GM12875 (cell line): ENCODE data around the gene GAL3ST3.

Source experiments
- H3K4me3 ChIP-seq: one replicate; pipeline ENCODE4 v1.5.1; 2011; ENCODE audit warnings: low read depth, low read length, control low read depth
- CTCF ChIP-seq: IDR thresholded peaks from 2 replicates; pipeline ENCODE4 v1.5.1; 2011; ENCODE audit warnings: low read depth, mild to moderate bottlenecking, control low read depth, inconsistent platforms, low read length, moderate library complexity, borderline replicate concordance; ENCODE audit not compliant: insufficient read depth

The GAL3ST3 gene

DNA sequence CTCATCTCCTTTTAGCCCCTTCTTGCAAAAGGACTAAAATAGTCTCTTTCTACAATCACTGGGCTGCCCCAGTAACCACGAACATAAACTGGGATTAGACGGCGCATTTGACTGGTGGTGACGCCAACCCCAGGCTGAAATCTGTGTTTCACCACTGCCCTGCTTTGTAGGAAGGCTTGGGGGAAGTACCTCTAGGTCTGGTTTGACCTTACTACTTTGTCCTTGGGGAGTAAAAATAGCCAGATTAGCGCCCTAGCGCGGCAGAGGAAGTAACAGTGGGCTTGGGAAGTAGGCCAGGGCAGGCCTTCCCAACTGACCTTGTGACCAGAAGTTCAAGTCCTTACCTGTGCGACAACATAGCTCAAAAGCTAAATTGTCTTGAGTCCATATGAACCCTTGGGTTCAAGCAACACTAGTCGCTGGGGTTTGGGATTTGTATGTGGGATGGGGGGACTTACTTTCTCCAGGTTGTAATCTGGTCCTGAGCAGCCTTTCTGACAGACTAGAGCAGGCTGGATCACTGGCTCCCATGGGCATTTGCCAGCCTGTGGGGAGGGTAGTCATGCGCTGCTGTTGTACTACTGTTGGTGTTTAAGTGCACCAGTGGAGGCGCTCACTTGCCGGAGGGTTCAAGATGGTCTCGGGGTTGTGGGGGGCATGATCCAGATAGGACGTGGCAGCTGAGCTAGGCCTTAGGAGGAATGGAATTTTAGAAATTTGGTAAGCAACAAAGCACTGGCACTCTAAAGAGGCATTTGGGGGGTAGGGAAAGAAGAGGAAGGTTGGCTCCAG, 20.2 kb upstream of the GAL3ST3 start:
- TF ChIP-seq CTCF, result peak; percentile 20; the same call in 1 of the 2 replicates
- H3K4me3 ChIP-seq, result peak overlapping the region; percentile 90

DNA sequence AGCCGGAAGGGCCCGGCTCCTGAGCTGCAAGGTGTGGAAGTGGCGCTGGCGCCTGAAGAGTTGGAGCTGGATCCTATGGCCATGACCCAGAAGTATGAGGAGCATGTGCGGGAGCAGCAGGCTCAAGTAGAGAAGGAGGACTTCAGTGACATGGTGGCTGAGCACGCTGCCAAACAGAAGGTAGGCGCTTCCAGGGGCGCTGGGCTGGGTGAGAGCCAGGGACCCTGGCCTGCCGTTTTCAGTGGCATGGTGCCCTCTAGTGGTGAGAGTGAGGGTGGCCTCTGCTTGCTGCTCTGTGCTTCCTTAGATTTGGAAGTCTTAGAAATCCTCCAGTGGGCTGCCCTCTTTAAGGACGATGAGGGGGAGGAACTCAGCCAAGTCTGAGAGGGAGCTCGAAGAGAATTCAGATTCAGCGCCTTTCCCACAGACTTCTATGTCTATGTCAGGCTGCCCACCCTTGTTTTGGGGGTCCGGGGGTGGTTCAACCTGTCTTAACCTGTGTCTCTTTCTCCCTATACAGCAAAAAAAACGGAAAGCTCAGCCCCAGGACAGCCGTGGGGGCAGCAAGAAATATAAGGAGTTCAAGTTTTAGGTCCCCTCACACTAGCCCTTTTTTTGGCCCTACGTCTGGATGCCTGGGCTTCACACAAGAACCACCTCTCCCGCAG, 19.3 kb upstream of the GAL3ST3 start:
- peak; percentile 91 for TF ChIP-seq CTCF
- no peak overlapping the region for H3K4me3 ChIP-seq

- TF ChIP-seq CTCF, result no peak
- no peak overlapping the region for H3K4me3 ChIP-seq
Observed at GRCh38 chr11:66067640-66068039, 18.7 kb upstream of the GAL3ST3 start.

DNA sequence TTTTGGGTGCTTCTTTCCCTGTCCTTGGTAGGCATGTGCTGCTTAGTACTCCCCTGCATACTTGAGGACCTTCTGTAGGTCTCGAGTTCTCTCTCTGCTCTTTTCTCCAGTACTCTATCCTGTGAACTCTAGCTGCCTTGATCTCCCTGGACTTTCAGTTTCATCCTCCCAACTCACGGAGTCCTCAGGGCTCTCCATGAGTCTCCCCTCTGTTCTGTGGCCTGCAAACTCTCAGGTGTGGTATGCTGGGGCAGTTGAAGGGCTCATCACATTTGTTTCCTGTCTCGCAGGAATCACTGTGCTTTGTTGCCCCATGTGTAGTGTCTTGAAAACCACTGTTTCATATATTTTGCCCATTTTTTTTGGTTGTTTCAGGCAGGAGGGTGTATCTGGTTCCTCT, 17.8 kb upstream of the GAL3ST3 start:
- H3K4me3 ChIP-seq, result no peak overlapping the region
- no peak for TF ChIP-seq CTCF

DNA sequence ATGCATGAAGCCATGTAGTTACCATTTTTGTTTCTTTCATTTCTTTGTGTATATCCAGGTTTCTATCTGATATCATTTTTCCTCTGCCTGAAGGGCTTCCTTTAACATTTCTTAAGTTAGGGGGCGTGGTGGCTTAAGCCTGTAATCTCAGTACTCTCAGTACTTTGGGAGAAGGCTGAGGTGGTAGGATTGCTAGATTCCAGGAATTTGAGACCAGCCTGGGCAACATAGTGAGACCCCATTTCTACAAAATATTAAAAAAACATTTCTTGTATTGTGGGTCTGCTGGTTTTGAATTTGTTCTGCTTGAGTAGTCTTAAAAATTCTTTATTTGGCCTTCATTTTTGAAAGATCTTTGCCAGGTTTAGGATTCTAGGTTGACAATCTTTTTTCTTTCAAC, 15.6 kb upstream of the GAL3ST3 start:
- TF ChIP-seq CTCF, result no peak
- no peak overlapping the region for H3K4me3 ChIP-seq

DNA sequence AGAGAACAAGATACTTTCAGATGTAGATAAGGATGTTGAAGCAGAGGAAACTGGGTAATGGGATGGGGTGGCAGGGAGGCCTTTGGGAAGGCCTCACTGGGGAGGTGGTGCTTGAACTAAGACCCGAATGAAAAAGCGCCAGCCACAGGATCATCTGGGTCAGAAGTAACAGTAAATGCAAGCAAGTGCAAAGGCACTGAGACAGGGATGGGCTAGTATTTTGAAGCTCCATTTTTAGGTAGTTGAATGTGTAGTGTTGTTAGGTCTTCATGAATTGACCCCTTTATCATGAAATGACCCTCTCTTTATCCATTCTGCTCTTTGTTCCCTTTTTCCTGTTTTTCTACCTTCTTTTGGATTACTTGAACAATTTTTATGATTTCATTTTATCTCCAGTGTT, 14.9 kb upstream of the GAL3ST3 start:
- no peak for TF ChIP-seq CTCF
- no peak overlapping the region for H3K4me3 ChIP-seq

GRCh38 chr11:66062408-66062807, 13.4 kb upstream of the GAL3ST3 start:
- no peak for TF ChIP-seq CTCF

More at GRCh38 chr11:66062408-66062807, 13.4 kb upstream of the GAL3ST3 start:
- no peak overlapping the region for H3K4me3 ChIP-seq
